ENCODE measurements around the gene NAA25.
"Not testable (repeated sequence)": the region's sequence is repeated elsewhere in the genome, so short reads cannot be mapped to it uniquely, and the experiment has no call there.

Gene NAA25

DNA sequence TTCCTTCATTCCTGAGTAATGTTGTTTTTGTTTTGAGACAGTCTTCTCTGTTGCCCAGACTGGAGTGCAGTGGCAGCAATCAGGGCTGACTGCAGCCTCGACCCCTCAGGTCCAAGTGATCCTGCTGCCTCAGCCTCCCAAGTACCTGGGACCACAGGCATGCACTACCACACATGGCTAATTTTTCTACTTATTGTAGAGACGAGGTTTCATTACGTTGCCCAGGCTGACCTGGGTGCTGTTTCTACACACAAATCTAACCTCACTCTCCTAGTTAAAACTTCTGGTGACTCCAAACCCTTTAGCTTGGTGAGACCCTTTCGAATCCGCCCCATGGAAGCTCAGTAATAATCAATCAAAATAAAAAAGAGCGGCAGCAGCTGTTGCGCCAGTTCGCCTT is 96.9 kb downstream of the NAA25 start:
- FAIRE-seq (no peak), DNase-seq (ENCODE audit: insufficient read length, low spot score) (no peak)

DNA sequence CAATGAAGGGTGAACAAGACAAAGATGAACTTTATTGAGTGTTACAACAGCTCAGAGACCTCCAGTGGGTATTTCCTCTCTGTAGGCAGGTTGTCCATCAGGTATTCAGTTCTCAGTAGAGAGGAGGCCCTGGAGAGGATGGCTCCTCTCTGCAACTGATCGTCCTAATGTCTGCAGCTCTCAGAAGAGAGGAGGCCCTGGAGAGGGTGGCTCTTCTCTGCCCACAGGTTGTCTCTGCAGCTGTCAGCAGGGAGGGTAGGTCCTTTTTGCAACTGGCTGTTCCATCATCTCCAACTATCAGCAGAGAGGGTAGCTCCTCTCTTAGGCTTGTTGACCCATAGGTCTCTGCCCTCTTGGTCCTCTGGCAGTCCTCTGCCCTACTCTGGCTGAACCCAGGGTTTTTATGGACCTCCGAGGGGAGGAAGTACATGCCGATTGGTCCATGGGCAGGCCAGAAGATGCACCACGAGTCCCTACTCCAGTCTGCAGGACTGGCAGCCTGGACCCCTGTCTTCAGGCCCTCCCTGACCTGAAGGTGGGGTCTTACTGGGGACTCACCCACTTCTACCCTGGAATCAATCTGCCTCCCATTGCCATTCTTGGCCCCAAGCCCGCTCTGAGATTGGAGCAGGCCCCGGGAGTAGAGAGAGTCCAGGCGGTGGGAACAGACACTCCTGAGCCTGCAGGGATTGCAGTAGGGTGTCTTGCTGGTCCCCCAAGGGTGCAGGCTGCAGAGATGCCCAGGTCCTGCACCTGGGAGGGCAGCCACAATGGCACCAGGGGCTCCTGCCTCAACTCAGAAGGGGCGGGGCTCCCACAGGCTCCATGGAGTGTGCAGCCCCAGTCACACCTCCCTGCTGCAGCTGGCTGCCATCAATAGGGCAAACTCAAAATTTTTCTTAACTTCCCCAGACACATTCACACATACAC is 97.9 kb downstream of the NAA25 start:
- no peak for DNase-seq (ENCODE audit: insufficient read length, low spot score)

GRCh38 chr12:112009596-112009995 is 99.0 kb downstream of the NAA25 start:
- not testable (repeated sequence) for FAIRE-seq; DNase-seq (ENCODE audit: insufficient read length, low spot score)

More for the DNA sequence above, 97.9 kb downstream of the NAA25 start:
- FAIRE-seq: no peak

DNA sequence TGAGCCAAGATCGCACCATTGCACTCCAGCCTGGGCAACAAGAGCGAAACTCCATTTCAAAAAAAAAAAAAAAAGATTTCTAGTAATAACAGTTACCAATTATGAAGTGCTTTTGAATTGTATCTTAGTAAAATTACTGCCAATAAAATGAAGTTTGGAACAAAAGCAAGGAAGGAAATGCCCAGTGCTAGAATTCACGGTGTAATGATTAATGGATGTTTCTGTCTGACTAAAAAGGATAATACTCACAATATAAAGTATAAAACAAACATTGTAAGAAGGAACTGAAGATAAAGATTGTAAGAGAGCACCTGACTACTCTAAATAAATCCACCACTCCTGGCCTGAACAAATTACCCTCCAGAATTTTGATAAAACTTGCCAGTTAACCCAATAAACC is 99.7 kb downstream of the NAA25 start:
- FAIRE-seq: no peak

GRCh38 chr12:112007945-112008344 is 100.6 kb downstream of the NAA25 start:
- FAIRE-seq (no peak), DNase-seq (ENCODE audit: insufficient read length, low spot score) (no peak)

More for the DNA sequence above, 99.7 kb downstream of the NAA25 start:
- DNase-seq (ENCODE audit: insufficient read length, low spot score): no peak

GRCh38 chr12:112005419-112006395 is 102.9 kb downstream of the NAA25 start:
- no peak for FAIRE-seq
- DNase-seq (ENCODE audit: insufficient read length, low spot score): no peak

DNA sequence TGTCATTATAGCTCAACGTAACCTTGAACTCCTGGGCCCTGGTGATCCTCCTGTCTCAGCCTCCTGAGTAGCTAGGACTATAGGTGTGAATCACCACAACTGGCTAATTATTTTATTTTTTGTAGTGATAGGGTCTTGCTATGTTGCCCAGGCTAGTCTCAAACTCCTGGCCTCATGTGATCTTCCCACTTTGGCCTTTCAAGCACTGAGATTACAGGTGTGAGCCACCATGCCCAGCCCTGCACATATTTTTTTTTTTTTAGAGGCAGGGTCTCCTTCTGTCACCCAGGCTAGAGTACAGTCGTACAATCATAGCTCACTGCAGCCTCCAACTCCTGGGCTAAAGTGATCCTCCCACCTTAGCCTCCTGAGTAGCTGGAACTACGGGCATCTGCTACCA is 104.5 kb downstream of the NAA25 start:
- no peak for FAIRE-seq

DNA sequence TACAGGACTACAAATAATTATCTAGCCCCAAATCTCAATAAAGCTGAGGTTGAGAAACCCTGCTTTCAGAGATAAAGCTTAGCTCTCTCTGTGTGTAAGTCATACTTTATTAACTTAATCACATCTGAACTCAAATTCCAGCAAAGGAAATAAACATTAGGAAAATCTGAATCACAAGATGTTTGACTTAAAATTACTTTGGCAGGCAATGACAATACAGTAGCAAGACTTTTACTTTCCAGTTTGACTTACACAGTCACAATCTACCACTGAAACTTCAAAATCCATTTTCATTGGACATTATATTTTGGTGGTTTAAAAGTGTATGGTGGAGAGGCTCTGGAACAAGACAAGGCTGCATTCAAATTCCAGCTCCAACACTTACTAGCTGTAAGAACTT is 107.0 kb downstream of the NAA25 start:
- FAIRE-seq: no peak

More for the DNA sequence above, 104.5 kb downstream of the NAA25 start:
- DNase-seq (ENCODE audit: insufficient read length, low spot score): no peak

GRCh38 chr12:112000820-112001219 is 107.8 kb downstream of the NAA25 start:
- DNase-seq (ENCODE audit: insufficient read length, low spot score) (no peak), FAIRE-seq (no peak)

More for the DNA sequence above, 107.0 kb downstream of the NAA25 start:
- no peak for DNase-seq (ENCODE audit: insufficient read length, low spot score)

- not testable (repeated sequence) for FAIRE-seq; DNase-seq (ENCODE audit: insufficient read length, low spot score)
Measured at GRCh38 chr12:111999129-111999528, 109.5 kb downstream of the NAA25 start.

GRCh38 chr12:111998015-111998414 is 110.6 kb downstream of the NAA25 start:
- no peak for DNase-seq (ENCODE audit: insufficient read length, low spot score)
- FAIRE-seq: no peak

DNA sequence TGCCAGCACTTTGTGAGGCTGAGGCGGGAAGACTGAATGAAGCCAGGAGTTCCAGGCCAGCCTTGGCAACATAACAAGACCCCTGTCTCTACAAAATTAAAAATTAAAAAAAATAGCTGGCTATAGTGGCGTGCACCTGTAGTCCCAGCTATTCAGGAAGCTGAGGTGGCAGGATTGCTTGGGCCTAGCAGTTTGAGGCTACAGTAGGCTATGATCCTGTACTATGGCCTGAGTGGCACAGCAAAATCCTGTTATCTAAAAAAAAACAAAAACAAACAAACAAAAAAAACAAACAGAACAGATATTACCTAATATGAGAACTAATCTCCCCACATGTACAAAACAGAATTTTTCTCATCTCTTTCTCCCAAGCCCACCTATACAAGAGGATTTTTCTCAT is 111.3 kb downstream of the NAA25 start:
- DNase-seq (ENCODE audit: insufficient read length, low spot score) (no peak), FAIRE-seq (no peak)

DNA sequence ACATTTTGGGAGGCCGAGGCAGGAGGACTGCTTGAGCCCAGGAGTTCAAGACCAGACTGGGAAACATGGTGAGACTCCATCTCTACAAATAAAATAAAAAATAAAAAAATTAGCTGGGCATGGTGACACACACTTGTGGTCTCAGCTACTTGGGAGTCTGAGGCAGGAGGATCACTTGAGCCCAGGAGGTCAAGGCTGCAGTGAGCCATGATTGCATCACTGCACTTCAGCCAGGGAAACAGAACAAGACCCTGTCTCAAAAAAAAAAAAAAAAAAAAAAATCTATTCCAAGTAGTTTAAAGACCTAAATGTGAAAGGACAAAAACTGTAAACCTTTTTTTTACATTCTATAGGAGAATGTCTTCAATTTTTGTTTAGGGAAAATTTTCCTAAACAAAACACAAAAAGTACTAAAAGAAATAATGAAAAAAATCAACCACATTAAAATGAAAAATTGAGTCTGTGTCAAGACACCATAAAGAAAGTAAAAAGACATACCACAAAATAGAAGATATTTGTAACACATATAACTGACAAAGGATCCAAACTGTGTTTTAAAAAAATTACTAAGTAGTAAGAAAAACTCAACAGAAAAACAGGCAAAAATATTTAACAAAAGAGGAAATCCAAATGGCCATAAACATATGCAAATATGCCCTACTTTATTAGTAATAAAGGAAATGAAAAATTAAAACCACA is 112.7 kb downstream of the NAA25 start:
- FAIRE-seq (no peak), DNase-seq (ENCODE audit: insufficient read length, low spot score) (no peak)

DNA sequence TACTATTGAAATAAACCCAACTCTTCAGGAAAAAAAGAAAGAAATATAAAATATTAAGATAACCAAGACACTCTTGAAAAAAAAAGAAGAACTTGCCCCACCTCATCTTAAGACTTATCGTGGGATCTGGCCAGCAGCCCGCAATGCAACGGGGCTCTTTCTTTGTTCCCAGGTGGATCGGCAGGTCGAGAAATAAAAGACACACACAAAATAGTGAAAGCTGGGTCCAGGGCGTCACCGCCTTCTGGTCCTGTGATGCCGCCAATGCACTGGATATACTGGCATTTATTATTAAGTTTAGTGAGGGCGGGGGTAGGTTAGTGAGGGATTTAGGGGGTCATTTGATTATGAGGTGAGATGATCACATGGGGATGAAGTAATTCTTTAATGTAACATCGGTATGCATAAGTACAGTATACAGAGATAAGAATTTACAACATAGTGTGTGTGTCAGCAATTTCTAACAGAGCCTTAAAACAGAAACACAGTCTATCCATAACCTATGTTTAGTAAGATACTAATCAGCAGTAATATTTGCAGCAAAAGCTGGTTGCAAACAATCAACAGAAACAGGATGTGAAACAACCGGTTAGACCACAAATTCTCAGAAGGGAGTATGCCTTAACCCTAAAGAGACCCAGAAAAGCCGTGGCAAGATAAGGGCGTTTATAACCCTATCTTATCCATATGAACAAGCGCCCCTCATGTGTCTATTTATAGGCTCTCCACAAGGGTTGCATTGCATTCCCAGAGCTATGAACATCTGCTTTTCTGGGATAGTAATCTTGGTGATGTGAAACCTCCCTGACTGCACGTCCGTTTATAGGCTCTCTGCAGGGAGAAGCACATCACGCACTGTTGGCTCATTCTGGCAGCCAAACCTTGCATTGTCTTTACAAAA is 114.1 kb downstream of the NAA25 start:
- DNase-seq (ENCODE audit: insufficient read length, low spot score); FAIRE-seq: not testable (repeated sequence)

GRCh38 chr12:111993292-111994150 is 115.1 kb downstream of the NAA25 start:
- no peak for DNase-seq (ENCODE audit: insufficient read length, low spot score)
- no peak for FAIRE-seq

DNA sequence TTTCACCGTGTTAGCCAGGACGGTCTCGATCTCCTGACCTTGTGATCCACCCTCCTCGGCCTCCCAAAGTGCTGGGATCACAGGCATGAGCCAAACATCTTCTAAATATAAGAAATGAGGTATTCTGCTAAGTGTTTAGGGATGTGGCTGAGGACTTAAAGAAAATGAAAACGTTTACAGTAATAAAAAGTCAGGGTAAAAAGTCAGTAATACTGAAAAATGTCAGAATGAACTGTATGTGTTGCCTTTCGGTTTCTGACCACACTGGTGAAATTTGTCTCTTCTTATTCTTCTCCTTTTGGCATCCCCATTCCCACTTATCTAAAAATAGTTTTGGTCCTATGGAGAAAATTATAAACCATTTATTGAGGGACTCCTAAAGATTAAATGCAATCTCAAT is 116.1 kb downstream of the NAA25 start:
- no peak for FAIRE-seq
- DNase-seq (ENCODE audit: insufficient read length, low spot score): no peak

GRCh38 chr12:111991946-111992345 is 116.6 kb downstream of the NAA25 start:
- DNase-seq (ENCODE audit: insufficient read length, low spot score): no peak
- no peak for FAIRE-seq

DNA sequence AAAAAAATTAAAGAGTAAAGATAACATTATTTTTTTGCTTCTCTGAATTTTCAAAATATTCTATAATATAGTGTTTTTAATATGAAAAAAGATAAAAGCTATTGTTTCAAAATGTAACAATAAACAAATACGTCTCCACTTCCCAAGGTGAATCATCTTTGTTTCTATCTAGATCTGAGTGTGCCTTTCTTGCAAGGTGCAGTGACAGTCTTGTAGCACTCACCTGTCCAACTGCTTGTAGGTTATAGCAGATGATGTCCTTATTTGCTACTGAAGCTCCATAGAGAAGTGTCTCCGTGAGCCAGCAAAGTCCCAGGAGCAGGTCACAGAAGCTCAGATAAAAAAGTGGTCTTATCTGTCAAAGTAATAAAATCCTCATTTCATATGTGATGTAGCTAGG is 117.0 kb downstream of the NAA25 start:
- FAIRE-seq (no peak), DNase-seq (ENCODE audit: insufficient read length, low spot score) (no peak)

DNA sequence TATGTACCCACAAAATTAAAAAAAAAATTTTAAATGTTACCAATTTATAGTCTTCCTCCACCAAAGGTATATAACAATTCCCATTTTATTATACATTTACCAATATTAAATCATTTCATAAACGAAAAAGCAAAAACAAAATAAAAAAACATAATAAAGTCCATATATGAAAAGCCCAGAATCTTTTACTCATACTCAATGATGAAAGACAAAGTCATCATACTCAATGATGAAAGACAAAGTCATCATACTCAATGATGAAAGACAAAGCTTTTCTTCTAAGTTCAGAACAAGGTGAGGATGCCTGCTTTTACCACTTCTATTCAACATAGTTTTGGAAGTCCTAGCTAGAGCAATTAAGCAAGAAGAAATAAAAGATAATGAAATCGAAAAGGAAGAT is 123.8 kb downstream of the NAA25 start:
- no peak for DNase-seq (ENCODE audit: insufficient read length, low spot score)
- no peak for FAIRE-seq
